LHCN-M2 (cell line): Measurements from ENCODE around the gene VSTM2L. TPM values are rescaled to one million over a fixed set of nuclear protein-coding genes. Genes with fewer than 3 reads are reported as not detected.
"Not testable (repeated sequence)": the region's sequence is repeated elsewhere in the genome, so short reads cannot be mapped to it uniquely, and the experiment has no call there.

Experiments used
- DNase-seq: peaks from one replicate; pipeline ENCODE4 v3.0.0-alpha.2; 2012; ENCODE audit warnings: low read depth
- total RNA-seq: library from RNA; depleted of rRNA; stranded (reverse); fragments of >200 nt; gene quantifications from 2 replicates; pipeline ENCODE4 v1.2.3, GENCODE V29; 2014

Gene VSTM2L
- total RNA-seq, 1 experiment from 2014 or later: 35.2 TPM

GRCh38 chr20:37963483-37963882, 60.6 kb downstream of the VSTM2L start:
- DNase-seq: not testable (repeated sequence)

GRCh38 chr20:37968841-37969401, 66.0 kb downstream of the VSTM2L start:
- peak; percentile 81 for DNase-seq

GRCh38 chr20:37969949-37970855, 67.3 kb downstream of the VSTM2L start:
- peak; percentile 60 for DNase-seq

GRCh38 chr20:37970856-37971245, 67.9 kb downstream of the VSTM2L start:
- DNase-seq: no peak

- DNase-seq: no peak
These were observed 68.7 kb downstream of the VSTM2L start for GRCh38 chr20:37971561-37972127.

- no peak for DNase-seq
These were observed 69.5 kb downstream of the VSTM2L start for GRCh38 chr20:37972256-37973058.

- no peak for DNase-seq
These were observed 70.4 kb downstream of the VSTM2L start for GRCh38 chr20:37973059-37973910.

GRCh38 chr20:37976887-37977286, 74.0 kb downstream of the VSTM2L start:
- DNase-seq: no peak

- no peak for DNase-seq
These were observed 74.4 kb downstream of the VSTM2L start for GRCh38 chr20:37977338-37977737.

- DNase-seq: no peak
These were observed 74.9 kb downstream of the VSTM2L start for GRCh38 chr20:37977786-37978185.

GRCh38 chr20:37979021-37979985, 76.4 kb downstream of the VSTM2L start:
- no peak for DNase-seq

- no peak for DNase-seq
These were observed 77.5 kb downstream of the VSTM2L start for GRCh38 chr20:37980383-37980782.

- no peak for DNase-seq
These were observed 77.9 kb downstream of the VSTM2L start for GRCh38 chr20:37980876-37981275.

GRCh38 chr20:37981568-37981967, 78.6 kb downstream of the VSTM2L start:
- DNase-seq: no peak

- DNase-seq: no peak
These were observed 80.4 kb downstream of the VSTM2L start for GRCh38 chr20:37983286-37983685.

- no peak for DNase-seq
These were observed 81.3 kb downstream of the VSTM2L start for GRCh38 chr20:37984018-37984785.

GRCh38 chr20:37986044-37986858, 83.3 kb downstream of the VSTM2L start:
- DNase-seq: no peak
